Upper lobe of left lung (tissue), 6 donors: Measurements from ENCODE around the gene SV2C. TPM values are rescaled to one million over a fixed set of nuclear protein-coding genes. Genes with fewer than 3 reads are reported as not detected.

Source experiments
- ATAC-seq, 2 donors: fragments of 200-7000 bp; cut with Tn5 transposase; one replicate each; pipeline ENCODE4 v1.9.1; 2022; ENCODE audit warnings: mild to moderate bottlenecking in 2 of 2, moderate library complexity in 2 of 2; ENCODE audit not compliant: low FRiP score in 2 of 2
- DNase-seq, 2 donors: peaks; one replicate each; pipeline ENCODE4 v3.0.0-alpha.2; 2019 to 2020
- H3K27ac ChIP-seq, 4 donors: fragments of 200-600 bp; sonication (generic); one replicate each; pipeline ENCODE4 v1.5.1; 2016 to 2019
- H3K27me3 ChIP-seq, 4 donors: fragments of 200-600 bp; sonication (generic); one replicate each; pipeline ENCODE4 v1.5.1; 2017 to 2019
- H3K36me3 ChIP-seq, 4 donors: fragments of 200-600 bp; sonication (generic); one replicate each; pipeline ENCODE4 v1.5.1; 2016 to 2019
- H3K4me1 ChIP-seq, 4 donors: fragments of 200-600 bp; sonication (generic); one replicate each; pipeline ENCODE4 v1.5.1; 2018 to 2019
- H3K4me3 ChIP-seq, 4 donors: fragments of 200-600 bp; sonication (generic); one replicate each; pipeline ENCODE4 v1.5.1; 2017 to 2019; ENCODE audit warnings: mild to moderate bottlenecking in 2 of 4, moderate library complexity in 1 of 4
- H3K9me3 ChIP-seq, 4 donors: fragments of 200-600 bp; sonication (generic); one replicate each; pipeline ENCODE4 v1.5.1; 2018 to 2019
- CTCF ChIP-seq, 6 experiments: fragments of 450-650 bp in 4 of 6; fragments of 200-600 bp in 2 of 6; sonication (generic) in 2 of 6; IDR thresholded peaks; one replicate each; pipeline ENCODE4 v1.5.1; 2016 to 2019; ENCODE audit warnings: antibody characterized with exemption in 6 of 6
- EP300 ChIP-seq, 4 donors: sonication (generic); formaldehyde crosslinking; IDR thresholded peaks; one replicate each; pipeline ENCODE4 v1.5.1; 2017; ENCODE audit warnings: antibody characterized with exemption in 4 of 4, control low read depth in 2 of 4
- POLR2A ChIP-seq, 4 donors: fragments of 450-650 bp; IDR thresholded peaks; one replicate each; pipeline ENCODE4 v1.5.1; 2016 to 2017; ENCODE audit warnings: antibody characterized with exemption in 4 of 4, mild to moderate bottlenecking in 2 of 4
- POLR2AphosphoS5 ChIP-seq, 2 donors: sonication (generic); formaldehyde crosslinking; IDR thresholded peaks; one replicate each; pipeline ENCODE4 v1.5.1; 2017; ENCODE audit warnings: antibody characterized with exemption in 2 of 2
- WGBS, 2 donors: methylation state at CpG; one replicate each; pipeline ENCODE4 v1.1.5; 2017 to 2018; 5-methylcytosine and 5-hydroxymethylcytosine counted together
- total RNA-seq, 6 donors: library from RNA; depleted of rRNA in 4 of 6; stranded (reverse); fragments of >200 nt in 4 of 6; gene quantifications; one replicate each; pipeline versions ENCODE4 v1.1.0 to v1.2.1, GENCODE V29; 2016 to 2021
- donor health status: DM: no; HTN: no; CAD: no; lungs with moderate emphysema.
- donor health status: DM: no; HTN: yes; CAD: no; lungs with severe emphysema.

Gene SV2C
- total RNA-seq, 6 donors from 2014 or later, result 0.15 to 0.51 (median 0.21) TPM; not detected in 2

- Histone ChIP-seq H3K27me3 (no peaks in the 10 kb centered on the region), H3K27ac (no peak overlapping the region), H3K36me3 (no peaks in the 10 kb centered on the region), H3K4me3 (no peak overlapping the region), H3K9me3 (no peaks in the 10 kb centered on the region), H3K4me1 (no peaks in the 10 kb centered on the region)
- no peak for DNase-seq
- no peak for TF ChIP-seq CTCF (IDR thresholded peaks at IDR 0.05)
- TF ChIP-seq POLR2AphosphoS5 (IDR thresholded peaks at IDR 0.05), result no peak
- TF ChIP-seq POLR2A (IDR thresholded peaks at IDR 0.05), result no peak
- TF ChIP-seq EP300 (IDR thresholded peaks at IDR 0.05), result no peak
- ATAC-seq, result no peak
- WGBS, 2 donors, result 76 to 80% methylated on average over 4 of the region's 4 CpGs
Observed at GRCh38 chr5:76163111-76163628, 80.0 kb downstream of the SV2C start.

GRCh38 chr5:76165029-76165428 lies 81.8 kb downstream of the SV2C start:
- no peaks in the 10 kb centered on the region for H3K27me3 ChIP-seq
- H3K27ac ChIP-seq, result no peak overlapping the region
- H3K36me3 ChIP-seq, result no peaks in the 10 kb centered on the region
- no peak for TF ChIP-seq CTCF (IDR thresholded peaks at IDR 0.05)
- TF ChIP-seq POLR2A (IDR thresholded peaks at IDR 0.05), result no peak
- TF ChIP-seq POLR2AphosphoS5 (IDR thresholded peaks at IDR 0.05), result no peak
- TF ChIP-seq EP300 (IDR thresholded peaks at IDR 0.05), result no peak
- no peaks in the 10 kb centered on the region for H3K9me3 ChIP-seq
- no peak overlapping the region for H3K4me3 ChIP-seq
- no peaks in the 10 kb centered on the region for H3K4me1 ChIP-seq
- no peak for DNase-seq
- no peak for ATAC-seq

GRCh38 chr5:76165711-76166374 lies 82.7 kb downstream of the SV2C start:
- Histone ChIP-seq H3K9me3 (no peaks in the 10 kb centered on the region), H3K4me1 (no peaks in the 10 kb centered on the region), H3K36me3 (no peaks in the 10 kb centered on the region), H3K27me3 (no peaks in the 10 kb centered on the region), H3K27ac (no peak overlapping the region), H3K4me3 (no peak overlapping the region)
- WGBS, 2 donors, result 55 to 57% methylated on average over 2 of the region's 2 CpGs
- no peak for ATAC-seq
- DNase-seq, result no peak
- TF ChIP-seq POLR2AphosphoS5 (IDR thresholded peaks at IDR 0.05), result no peak
- TF ChIP-seq CTCF (IDR thresholded peaks at IDR 0.05), result no peak
- TF ChIP-seq POLR2A (IDR thresholded peaks at IDR 0.05), result no peak
- no peak for TF ChIP-seq EP300 (IDR thresholded peaks at IDR 0.05)

- TF ChIP-seq POLR2A (IDR thresholded peaks at IDR 0.05) (no peak), CTCF (IDR thresholded peaks at IDR 0.05) (no peak), EP300 (IDR thresholded peaks at IDR 0.05) (no peak), POLR2AphosphoS5 (IDR thresholded peaks at IDR 0.05) (no peak)
- no peaks in the 10 kb centered on the region for H3K36me3 ChIP-seq
- 75 to 77% methylated on average over 3 of the region's 3 CpGs for WGBS, 2 donors
Observed at GRCh38 chr5:76166886-76167576, 83.8 kb downstream of the SV2C start.

More at GRCh38 chr5:76166886-76167576, 83.8 kb downstream of the SV2C start:
- no peaks in the 10 kb centered on the region for H3K9me3 ChIP-seq
- ATAC-seq, result no peak
- no peak overlapping the region for H3K4me3 ChIP-seq
- no peak overlapping the region for H3K27ac ChIP-seq
- no peaks in the 10 kb centered on the region for H3K4me1 ChIP-seq
- no peaks in the 10 kb centered on the region for H3K27me3 ChIP-seq
- no peak for DNase-seq
